SK-N-SH treated with all-trans-retinoic acid at 6 μM for 48 hours (cell line): Measurements from ENCODE around the gene MBNL3.

ENCODE experiments used
- BACH2 ChIP-seq: fragments of 250-450 bp; sonication (Bioruptor Pico); IDR thresholded peaks from 2 replicates; pipeline ENCODE4 v1.9.0; 2021; ENCODE audit warnings: mild to moderate bottlenecking, borderline replicate concordance
- CSRNP3 ChIP-seq: fragments of 250-450 bp; sonication (Bioruptor Pico); IDR thresholded peaks from 2 replicates; pipeline ENCODE4 v1.5.1; 2021; ENCODE audit warnings: mild to moderate bottlenecking, moderate library complexity
- ISL1 ChIP-seq: fragments of 250-450 bp; sonication (Bioruptor Pico); IDR thresholded peaks from 2 replicates; pipeline ENCODE4 v2.1.2; 2022; ENCODE audit warnings: mild to moderate bottlenecking, moderate library complexity
- PPARA ChIP-seq: fragments of 250-450 bp; sonication (Bioruptor Pico); IDR thresholded peaks from 2 replicates; pipeline ENCODE4 v1.5.0; 2020; ENCODE audit warnings: mild to moderate bottlenecking, borderline replicate concordance
- RARB ChIP-seq: fragments of 250-450 bp; sonication (Bioruptor Pico); IDR thresholded peaks from 2 replicates; pipeline ENCODE4 v1.8.0; 2021; ENCODE audit warnings: mild to moderate bottlenecking, moderate library complexity
- SNAI2 ChIP-seq: fragments of 250-450 bp; sonication (Bioruptor Pico); IDR thresholded peaks from 2 replicates; pipeline ENCODE4 v1.5.0; 2020; ENCODE audit warnings: mild to moderate bottlenecking, moderate library complexity
- ZFP3 ChIP-seq: fragments of 250-450 bp; sonication (Bioruptor Pico); IDR thresholded peaks from 2 replicates; pipeline ENCODE4 v1.5.0; 2020; ENCODE audit warnings: mild to moderate bottlenecking, moderate library complexity
- ZNF565 ChIP-seq: fragments of 450-650 bp; formaldehyde crosslinking; conservative IDR thresholded peaks from 2 replicates; pipeline ENCODE4 v1.5.0; 2020; ENCODE audit warnings: low read depth, mild to moderate bottlenecking, moderate library complexity
- TF ChIP-seq, protein P1 (sequence below): fragments of 250-450 bp; sonication (Bioruptor Pico); IDR thresholded peaks from 2 replicates; pipeline ENCODE4 v1.8.0; 2021; ENCODE audit warnings: low read depth, mild to moderate bottlenecking, moderate library complexity, borderline replicate concordance
- TF ChIP-seq, protein P2 (sequence below): fragments of 250-450 bp; sonication (Bioruptor Pico); IDR thresholded peaks from 2 replicates; pipeline ENCODE4 v1.8.0; 2020; ENCODE audit warnings: mild to moderate bottlenecking, moderate library complexity, borderline replicate concordance

DNA sequence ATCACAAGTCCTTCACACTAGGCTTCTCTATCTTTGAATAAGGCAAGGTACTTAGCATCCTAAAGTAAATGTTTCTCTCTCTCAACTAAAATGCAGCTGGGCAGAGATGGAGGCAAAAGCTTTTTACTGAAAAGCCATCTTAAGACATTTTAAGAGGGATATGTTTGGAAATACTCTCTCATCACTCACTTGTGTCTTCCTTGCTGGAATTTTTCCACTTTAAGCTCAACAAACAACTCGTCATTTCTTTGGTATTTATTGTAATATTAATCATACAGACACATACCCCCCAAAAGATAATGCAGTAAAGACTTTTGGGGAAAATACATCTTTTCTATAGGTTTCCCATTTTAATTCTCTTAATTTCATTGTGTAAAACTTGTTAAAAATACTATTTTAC lies 16.4 kb downstream of the MBNL3 start:
- TF ChIP-seq CSRNP3 (CRISPR knock-in tag) (no peak), RARB (CRISPR knock-in tag) (no peak), PPARA (CRISPR knock-in tag) (no peak), BACH2 (no peak), ISL1 (CRISPR knock-in tag) (no peak), ZFP3 (CRISPR knock-in tag) (no peak), SNAI2 (CRISPR knock-in tag) (no peak), ZNF565 (CRISPR knock-in tag) (no peak)
- TF ChIP-seq, protein P1, sequence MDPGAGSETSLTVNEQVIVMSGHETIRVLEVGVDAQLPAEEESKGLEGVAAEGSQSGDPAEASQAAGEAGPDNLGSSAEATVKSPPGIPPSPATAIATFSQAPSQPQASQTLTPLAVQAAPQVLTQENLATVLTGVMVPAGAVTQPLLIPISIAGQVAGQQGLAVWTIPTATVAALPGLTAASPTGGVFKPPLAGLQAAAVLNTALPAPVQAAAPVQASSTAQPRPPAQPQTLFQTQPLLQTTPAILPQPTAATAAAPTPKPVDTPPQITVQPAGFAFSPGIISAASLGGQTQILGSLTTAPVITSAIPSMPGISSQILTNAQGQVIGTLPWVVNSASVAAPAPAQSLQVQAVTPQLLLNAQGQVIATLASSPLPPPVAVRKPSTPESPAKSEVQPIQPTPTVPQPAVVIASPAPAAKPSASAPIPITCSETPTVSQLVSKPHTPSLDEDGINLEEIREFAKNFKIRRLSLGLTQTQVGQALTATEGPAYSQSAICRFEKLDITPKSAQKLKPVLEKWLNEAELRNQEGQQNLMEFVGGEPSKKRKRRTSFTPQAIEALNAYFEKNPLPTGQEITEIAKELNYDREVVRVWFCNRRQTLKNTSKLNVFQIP (CRISPR knock-in tag) = no peak
- TF ChIP-seq, protein P2, sequence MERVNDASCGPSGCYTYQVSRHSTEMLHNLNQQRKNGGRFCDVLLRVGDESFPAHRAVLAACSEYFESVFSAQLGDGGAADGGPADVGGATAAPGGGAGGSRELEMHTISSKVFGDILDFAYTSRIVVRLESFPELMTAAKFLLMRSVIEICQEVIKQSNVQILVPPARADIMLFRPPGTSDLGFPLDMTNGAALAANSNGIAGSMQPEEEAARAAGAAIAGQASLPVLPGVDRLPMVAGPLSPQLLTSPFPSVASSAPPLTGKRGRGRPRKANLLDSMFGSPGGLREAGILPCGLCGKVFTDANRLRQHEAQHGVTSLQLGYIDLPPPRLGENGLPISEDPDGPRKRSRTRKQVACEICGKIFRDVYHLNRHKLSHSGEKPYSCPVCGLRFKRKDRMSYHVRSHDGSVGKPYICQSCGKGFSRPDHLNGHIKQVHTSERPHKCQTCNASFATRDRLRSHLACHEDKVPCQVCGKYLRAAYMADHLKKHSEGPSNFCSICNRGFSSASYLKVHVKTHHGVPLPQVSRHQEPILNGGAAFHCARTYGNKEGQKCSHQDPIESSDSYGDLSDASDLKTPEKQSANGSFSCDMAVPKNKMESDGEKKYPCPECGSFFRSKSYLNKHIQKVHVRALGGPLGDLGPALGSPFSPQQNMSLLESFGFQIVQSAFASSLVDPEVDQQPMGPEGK (CRISPR knock-in tag) = no peak
